T-cell (primary cell): ENCODE measurements around the gene TMEFF1. TPM values are rescaled to one million over a fixed set of nuclear protein-coding genes. Genes with fewer than 3 reads are reported as not detected.

ENCODE experiments used
- ATAC-seq, 4 experiments: fragments of 200-7000 bp in 3 of 4; fragments of 150-1000 bp in 1 of 4; cut with Tn5 transposase; replicated peaks in 1 of 4; 1 replicate in 3 of 4; 2 replicates in 1 of 4; pipeline ENCODE4 v1.10.0; 2021; ENCODE audit warnings: moderate library complexity in 3 of 4, mild to moderate bottlenecking in 2 of 4, moderate number of reproducible peaks in 1 of 4
- CTCF ChIA-PET, 2 donors: fragments of 300-600 bp; sonication (Branson Sonifier 250); formaldehyde crosslinking; loops; one replicate each; lab custom pipeline; 2022; ENCODE audit warnings: antibody characterized with exemption in 2 of 2; lab: Charles Lee
- POLR2A ChIA-PET, 2 donors: fragments of 300-600 bp; sonication (Branson Sonifier 250); formaldehyde crosslinking; loops; one replicate each; lab custom pipeline; 2022; ENCODE audit warnings: antibody characterized with exemption in 2 of 2; lab: Charles Lee
- DNase-seq, 35 experiments: peaks; one replicate each; pipeline versions ENCODE4 v3.0.0 to v3.0.0-alpha.2; 2013 to 2023
- H3K27ac ChIP-seq: one replicate; pipeline ENCODE4 v1.5.1; 2013; ENCODE audit warnings: low read length
- H3K27me3 ChIP-seq, 2 experiments: replicated peaks in 1 of 2; 1 replicate in 1 of 2; 2 replicates in 1 of 2; pipeline versions ENCODE4 v1.6.1 to v1.7.0; 2013; ENCODE audit warnings: low read length in 1 of 2, mixed read lengths in 1 of 2; ENCODE audit not compliant: control insufficient read depth in 2 of 2, insufficient read depth in 2 of 2; ENCODE audit errors: extremely low read depth in 1 of 2
- H3K36me3 ChIP-seq, 2 donors: 1 replicate in 1 of 2; 2 replicates in 1 of 2; pipeline versions ENCODE4 v1.6.1 to v1.7.0; 2013; ENCODE audit warnings: low read length in 1 of 2; ENCODE audit not compliant: control insufficient read depth in 2 of 2, insufficient read depth in 1 of 2; ENCODE audit errors: extremely low read depth in 1 of 2
- H3K4me1 ChIP-seq, 2 experiments: 1 replicate in 1 of 2; 2 replicates in 1 of 2; pipeline versions ENCODE4 v1.6.1 to v1.7.0; 2013; ENCODE audit warnings: low read length in 2 of 2, mixed read lengths in 1 of 2; ENCODE audit not compliant: insufficient read depth in 2 of 2, control insufficient read depth in 1 of 2; ENCODE audit errors: extremely low read depth in 1 of 2
- H3K4me3 ChIP-seq, 2 donors: 1 replicate in 1 of 2; 2 replicates in 1 of 2; pipeline versions ENCODE4 v1.5.1 to v1.7.0; 2013; ENCODE audit warnings: mild to moderate bottlenecking in 2 of 2, low read length in 1 of 2, moderate library complexity in 1 of 2; ENCODE audit not compliant: control insufficient read depth in 1 of 2; ENCODE audit errors: extremely low read depth in 1 of 2
- H3K9me3 ChIP-seq: 2 replicates; pipeline ENCODE4 v1.7.0; 2013
- H3K27ac Mint-ChIP-seq, 2 donors: one replicate each; pipeline ENCODE4 v1.8.0; 2020 to 2021; ENCODE audit warnings: mild to moderate bottlenecking in 2 of 2, mixed read lengths in 2 of 2
- H3K27me3 Mint-ChIP-seq, 2 donors: one replicate each; pipeline ENCODE4 v1.8.0; 2021 to 2022; ENCODE audit warnings: mixed read lengths in 2 of 2
- H3K36me3 Mint-ChIP-seq: one replicate; pipeline ENCODE4 v1.8.0; 2021; ENCODE audit warnings: mixed read lengths
- H3K4me1 Mint-ChIP-seq, 3 donors: one replicate each; pipeline ENCODE4 v1.8.0; 2020 to 2022; ENCODE audit warnings: mixed read lengths in 3 of 3, mild to moderate bottlenecking in 1 of 3
- H3K4me3 Mint-ChIP-seq, 3 donors: one replicate each; pipeline ENCODE4 v1.8.0; 2020 to 2022; ENCODE audit warnings: mild to moderate bottlenecking in 3 of 3, mixed read lengths in 3 of 3, moderate library complexity in 3 of 3
- H3K9me3 Mint-ChIP-seq, 3 donors: one replicate each; pipeline ENCODE4 v1.8.0; 2020 to 2022; ENCODE audit warnings: mixed read lengths in 3 of 3
- WGBS: methylation state at CpG from one replicate; pipeline ENCODE4 v1.1.5; 2013; ENCODE audit warnings: missing lambda C conversion rate; ENCODE audit not compliant: insufficient coverage; 5-methylcytosine and 5-hydroxymethylcytosine counted together
- total RNA-seq, 35 experiments: library from RNA in 6 of 35; stranded (reverse) in 6 of 35; fragments of 120-200 nt in 1 of 35; gene quantifications; one replicate each; pipeline versions ENCODE4 v1.2.1 to v1.2.4 and lab custom pipeline; 2013 to 2026

Gene TMEFF1
- total RNA-seq, 5 donors from 2014 or later (not counting 1 experiment from before 2014, with no cell fraction given): 0.22 to 0.26 TPM; not detected in 3

DNA sequence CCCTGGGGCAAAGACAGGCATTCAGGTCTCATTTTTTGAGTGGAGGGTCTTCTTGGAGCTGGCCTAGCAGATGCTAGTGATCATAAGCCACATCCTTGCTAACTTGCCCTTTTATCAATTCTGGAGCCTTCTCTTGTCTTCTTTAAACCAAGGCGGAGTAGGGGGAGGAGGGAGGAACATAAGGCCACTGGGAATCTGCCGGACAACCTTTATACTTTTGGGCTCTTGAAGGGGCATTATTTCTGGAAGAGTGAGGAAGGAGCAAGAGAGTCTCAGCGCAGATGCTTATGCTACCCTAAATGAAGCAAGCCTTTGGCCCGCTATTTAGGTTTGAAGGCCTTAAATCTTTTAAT is 2.0 kb downstream of the TMEFF1 start:
- peaks cover 7 to 12% (median 8%) of the 10 kb centered on the region in 3 donors for H3K4me1 Mint-ChIP-seq
- Histone ChIP-seq H3K4me1 (peaks cover 0 to 12% of the 10 kb centered on the region in 2 experiments), H3K4me3 (no peak overlapping the region), H3K36me3 (no peaks in the 10 kb centered on the region), H3K9me3 (no peaks in the 10 kb centered on the region), H3K27me3 (peaks cover 0 to 27% of the 10 kb centered on the region in 2 experiments), H3K27ac (no peak overlapping the region)
- ChIA-PET CTCF (interaction anchor here in 1 of 2 donors (0.7 kb wide), 1 partner anchor 130 kb away, joined by 3 read pairs; no protein-coding TSS in a partner anchor), POLR2A (no interaction called here)
- peaks cover 27 to 52% of the 10 kb centered on the region in 2 donors for H3K27me3 Mint-ChIP-seq
- 93% methylated on average over 3 of the region's 4 CpGs for WGBS
- H3K27ac Mint-ChIP-seq: no peak overlapping the region
- H3K36me3 Mint-ChIP-seq: no peaks in the 10 kb centered on the region
- peak overlapping the region in 2 of 3 donors; percentile 22 to 73 for H3K4me3 Mint-ChIP-seq
- no peaks in the 10 kb centered on the region for H3K9me3 Mint-ChIP-seq
- ATAC-seq (no peak), DNase-seq (no peak)

DNA sequence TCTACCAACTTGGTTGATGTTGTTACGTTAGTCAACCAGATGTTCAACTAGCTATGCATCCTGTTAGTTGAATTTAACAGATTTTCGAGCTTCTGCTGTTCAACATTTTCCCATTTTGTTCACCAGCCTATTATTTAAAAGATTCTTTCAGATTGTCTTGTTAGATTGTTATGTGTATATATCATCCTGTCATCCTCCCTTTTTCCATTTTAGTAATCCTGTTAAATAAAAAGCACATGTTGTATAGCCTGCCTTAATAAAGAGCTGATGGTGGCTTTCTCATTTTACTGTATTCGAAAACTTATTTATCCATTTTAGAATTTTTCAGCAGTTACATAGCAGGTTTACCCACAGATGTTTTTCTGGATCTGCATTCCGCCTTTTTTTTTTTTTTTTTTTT is 4.3 kb downstream of the TMEFF1 start:
- Mint-ChIP-seq H3K9me3 (peaks cover 0 to 2% (median 0%) of the 10 kb centered on the region in 3 donors), H3K4me3 (no peak overlapping the region), H3K27me3 (peaks cover 30 to 40% of the 10 kb centered on the region in 2 donors), H3K36me3 (no peaks in the 10 kb centered on the region), H3K27ac (no peak overlapping the region), H3K4me1 (peaks cover 7 to 12% (median 8%) of the 10 kb centered on the region in 3 donors)
- POLR2A ChIA-PET: interaction anchor here in 1 of 2 donors (0.7 kb wide), 1 partner anchor 213 kb away, joined by 7 read pairs; no protein-coding TSS in a partner anchor
- ATAC-seq (no peak), DNase-seq (no peak)
- no peak overlapping the region for H3K4me3 ChIP-seq
- 86% methylated on average over 1 of the region's 4 CpGs for WGBS
- CTCF ChIA-PET: interaction anchor here (0.7 kb wide), 2 partner anchors 33 to 240 kb away, joined by 3 read pairs; no protein-coding TSS in a partner anchor
- no peaks in the 10 kb centered on the region for H3K9me3 ChIP-seq
- H3K27me3 ChIP-seq: peaks cover 0 to 23% of the 10 kb centered on the region in 2 experiments
- no peaks in the 10 kb centered on the region for H3K36me3 ChIP-seq
- peaks cover 0 to 12% of the 10 kb centered on the region in 2 experiments for H3K4me1 ChIP-seq
- no peak overlapping the region for H3K27ac ChIP-seq

GRCh38 chr9:100478192-100478591 is 5.2 kb downstream of the TMEFF1 start:
- no peak overlapping the region for H3K27ac Mint-ChIP-seq
- H3K27me3 ChIP-seq: peaks cover 0 to 19% of the 10 kb centered on the region in 2 experiments
- ChIA-PET POLR2A (no interaction called here), CTCF (no interaction called here)
- no peak for DNase-seq
- 96% methylated on average over 5 of the region's 6 CpGs for WGBS
- peaks cover 0 to 2% (median 0%) of the 10 kb centered on the region in 3 donors for H3K9me3 Mint-ChIP-seq
- peaks cover 27 to 35% of the 10 kb centered on the region in 2 donors for H3K27me3 Mint-ChIP-seq
- H3K4me3 Mint-ChIP-seq: no peak overlapping the region
- no peak for ATAC-seq
- no peaks in the 10 kb centered on the region for H3K9me3 ChIP-seq
- no peak overlapping the region for H3K27ac ChIP-seq
- no peak overlapping the region for H3K4me3 ChIP-seq
- H3K4me1 Mint-ChIP-seq: peaks cover 7 to 8% (median 7%) of the 10 kb centered on the region in 3 donors
- H3K36me3 ChIP-seq: no peaks in the 10 kb centered on the region
- H3K36me3 Mint-ChIP-seq: no peaks in the 10 kb centered on the region
- peaks cover 0 to 9% of the 10 kb centered on the region in 2 experiments for H3K4me1 ChIP-seq

DNA sequence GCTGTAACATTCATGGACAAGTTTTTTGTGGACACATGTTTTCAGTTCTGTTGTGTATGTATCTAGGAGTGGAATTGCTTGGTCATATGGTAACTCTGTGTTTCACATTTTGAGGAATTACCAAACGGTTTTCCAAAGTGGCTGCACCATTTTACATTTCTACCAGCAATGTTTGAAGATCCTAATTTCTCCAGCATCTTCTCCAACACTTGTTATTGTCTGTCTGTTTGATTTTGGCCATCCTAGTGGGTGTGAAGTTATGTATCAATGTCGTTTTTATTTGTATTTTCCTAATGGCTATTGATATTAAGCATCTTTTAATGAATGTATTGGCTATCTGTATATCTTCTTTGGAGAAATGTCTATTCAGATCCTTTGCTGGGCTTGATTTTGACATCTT is 6.9 kb downstream of the TMEFF1 start:
- H3K4me3 Mint-ChIP-seq: no peak overlapping the region
- CTCF ChIA-PET: no interaction called here
- H3K36me3 ChIP-seq: no peaks in the 10 kb centered on the region

GRCh38 chr9:100485196-100485595 is 12.2 kb downstream of the TMEFF1 start:
- Mint-ChIP-seq H3K4me1 (no peaks in the 10 kb centered on the region), H3K36me3 (peaks cover 5% of the 10 kb centered on the region), H3K9me3 (peaks cover 0 to 5% (median 2%) of the 10 kb centered on the region in 3 donors), H3K4me3 (no peak overlapping the region), H3K27me3 (peaks cover 5% of the 10 kb centered on the region in 2 donors), H3K27ac (no peak overlapping the region)
- ChIA-PET CTCF (interaction anchor here in 1 of 2 donors (0.6 kb wide), 1 partner anchor 42 kb away, joined by 8 read pairs; no protein-coding TSS in a partner anchor), POLR2A (no interaction called here)
- H3K4me1 ChIP-seq: no peaks in the 10 kb centered on the region
- no CpG with 5 or more reads among the region's 1 CpG for WGBS
- H3K27me3 ChIP-seq: peaks cover 0 to 3% of the 10 kb centered on the region in 2 experiments
- no peaks in the 10 kb centered on the region for H3K36me3 ChIP-seq
- no peaks in the 10 kb centered on the region for H3K9me3 ChIP-seq
- H3K4me3 ChIP-seq: no peak overlapping the region
- no peak for ATAC-seq
- H3K27ac ChIP-seq: no peak overlapping the region
- DNase-seq: no peak

More for the DNA sequence above, 6.9 kb downstream of the TMEFF1 start:
- POLR2A ChIA-PET: no interaction called here
- no peaks in the 10 kb centered on the region for H3K9me3 ChIP-seq
- Mint-ChIP-seq H3K9me3 (peaks cover 0 to 2% (median 0%) of the 10 kb centered on the region in 3 donors), H3K27ac (no peak overlapping the region), H3K36me3 (peaks cover under 1% of the 10 kb centered on the region), H3K4me1 (no peaks in the 10 kb centered on the region), H3K27me3 (peaks cover 18 to 30% of the 10 kb centered on the region in 2 donors)
- no peak for DNase-seq
- peaks cover 0 to 5% of the 10 kb centered on the region in 2 experiments for H3K27me3 ChIP-seq
- no peak overlapping the region for H3K4me3 ChIP-seq
- ATAC-seq: no peak
- no peaks in the 10 kb centered on the region for H3K4me1 ChIP-seq
- WGBS: no CpG with 5 or more reads among the region's 2 CpGs
- no peak overlapping the region for H3K27ac ChIP-seq

DNA sequence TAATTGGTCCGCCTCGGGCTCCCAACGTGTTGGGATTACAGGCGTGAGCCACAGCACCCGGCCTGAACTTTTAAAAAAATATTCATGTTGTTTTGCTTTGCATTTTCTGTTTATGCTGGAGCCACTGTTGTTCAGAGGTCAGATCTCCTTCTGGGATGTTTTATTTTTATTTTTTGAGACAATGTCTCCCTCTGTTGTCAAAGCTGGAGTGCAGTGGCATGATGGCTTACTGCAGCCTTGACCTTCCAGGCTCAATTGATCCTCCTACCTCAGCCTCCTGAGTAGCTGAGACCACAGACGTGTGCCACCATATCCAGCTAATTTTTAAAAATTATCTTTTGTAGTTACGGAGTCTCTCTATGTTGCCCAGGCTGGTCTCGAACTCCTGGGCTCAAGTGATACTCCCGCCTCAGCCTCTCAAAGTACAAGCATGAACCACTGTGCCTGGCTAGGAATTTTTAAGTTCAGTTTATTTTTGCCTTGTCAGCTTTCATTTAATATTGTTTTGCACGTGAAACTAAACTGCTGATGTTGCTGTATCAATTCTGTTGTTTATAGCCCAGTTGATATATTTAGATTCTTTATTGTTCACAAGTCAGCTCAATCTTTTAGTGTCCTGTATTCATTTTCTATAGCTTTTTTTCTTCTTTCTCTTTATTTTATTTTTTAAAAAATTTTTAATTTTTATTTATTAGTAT is 13.7 kb downstream of the TMEFF1 start:
- ChIA-PET POLR2A (no interaction called here), CTCF (no interaction called here)
- no peak for DNase-seq
- H3K4me1 ChIP-seq: no peaks in the 10 kb centered on the region
- Mint-ChIP-seq H3K4me1 (no peaks in the 10 kb centered on the region), H3K9me3 (peaks cover 0 to 5% (median 0%) of the 10 kb centered on the region in 3 donors), H3K27ac (no peak overlapping the region), H3K36me3 (peaks cover 5% of the 10 kb centered on the region), H3K4me3 (no peak overlapping the region), H3K27me3 (peaks cover 0 to 5% of the 10 kb centered on the region in 2 donors)
- no peaks in the 10 kb centered on the region for H3K9me3 ChIP-seq
- H3K4me3 ChIP-seq: no peak overlapping the region
- WGBS: 92% methylated on average over 5 of the region's 10 CpGs
- no peak overlapping the region for H3K27ac ChIP-seq
- H3K36me3 ChIP-seq: no peaks in the 10 kb centered on the region
- peaks cover 0 to 3% of the 10 kb centered on the region in 2 experiments for H3K27me3 ChIP-seq
- ATAC-seq: no peak
